IPS-18c (cell line): ENCODE data around the gene FOXO1.

Experiments
- H3K4me3 ChIP-seq: 2 replicates; pipeline ENCODE4 v1.7.0; 2013; ENCODE audit warnings: low read depth, mild to moderate bottlenecking, low read length, moderate library complexity; ENCODE audit not compliant: insufficient read depth
- H3K9me3 ChIP-seq: one replicate; pipeline ENCODE4 v1.6.1; 2013; ENCODE audit warnings: mild to moderate bottlenecking, low read length, moderate library complexity; ENCODE audit not compliant: control insufficient read depth, insufficient read depth

The FOXO1 gene

GRCh38 chr13:40651866-40652587 is 14.4 kb downstream of the FOXO1 start:
- no peaks in the 10 kb centered on the region for H3K9me3 ChIP-seq
- H3K4me3 ChIP-seq = no peak overlapping the region

- no peak overlapping the region for H3K4me3 ChIP-seq
Observed at GRCh38 chr13:40648841-40649240, 17.6 kb downstream of the FOXO1 start.

GRCh38 chr13:40648040-40648439 is 18.4 kb downstream of the FOXO1 start:
- Histone ChIP-seq H3K9me3 (no peaks in the 10 kb centered on the region), H3K4me3 (no peak overlapping the region)

More at GRCh38 chr13:40648841-40649240, 17.6 kb downstream of the FOXO1 start:
- no peaks in the 10 kb centered on the region for H3K9me3 ChIP-seq

GRCh38 chr13:40644838-40645604 is 21.4 kb downstream of the FOXO1 start:
- Histone ChIP-seq H3K9me3 (no peaks in the 10 kb centered on the region), H3K4me3 (no peak overlapping the region)

GRCh38 chr13:40640845-40641458 is 25.5 kb downstream of the FOXO1 start:
- no peak overlapping the region for H3K4me3 ChIP-seq
- H3K9me3 ChIP-seq = no peaks in the 10 kb centered on the region

- Histone ChIP-seq H3K4me3 (no peak overlapping the region), H3K9me3 (no peaks in the 10 kb centered on the region)
Observed at GRCh38 chr13:40640202-40640601, 26.2 kb downstream of the FOXO1 start.

GRCh38 chr13:40639221-40639681 is 27.2 kb downstream of the FOXO1 start:
- H3K9me3 ChIP-seq = no peaks in the 10 kb centered on the region
- no peak overlapping the region for H3K4me3 ChIP-seq

GRCh38 chr13:40637643-40638042 is 28.8 kb downstream of the FOXO1 start:
- Histone ChIP-seq H3K9me3 (no peaks in the 10 kb centered on the region), H3K4me3 (no peak overlapping the region)

- no peaks in the 10 kb centered on the region for H3K9me3 ChIP-seq
Observed at GRCh38 chr13:40635315-40635995, 31.0 kb downstream of the FOXO1 start.

GRCh38 chr13:40632915-40633314 is 33.5 kb downstream of the FOXO1 start:
- Histone ChIP-seq H3K9me3 (no peaks in the 10 kb centered on the region), H3K4me3 (no peak overlapping the region)

More at GRCh38 chr13:40635315-40635995, 31.0 kb downstream of the FOXO1 start:
- no peak overlapping the region for H3K4me3 ChIP-seq

- Histone ChIP-seq H3K9me3 (no peaks in the 10 kb centered on the region), H3K4me3 (no peak overlapping the region)
Observed at GRCh38 chr13:40631605-40632004, 34.8 kb downstream of the FOXO1 start.

- H3K4me3 ChIP-seq = no peak overlapping the region
Observed at GRCh38 chr13:40629678-40630384, 36.6 kb downstream of the FOXO1 start.

GRCh38 chr13:40626977-40627376 is 39.5 kb downstream of the FOXO1 start:
- Histone ChIP-seq H3K4me3 (no peak overlapping the region), H3K9me3 (no peaks in the 10 kb centered on the region)

More at GRCh38 chr13:40629678-40630384, 36.6 kb downstream of the FOXO1 start:
- no peaks in the 10 kb centered on the region for H3K9me3 ChIP-seq

GRCh38 chr13:40626561-40626960 is 39.9 kb downstream of the FOXO1 start:
- H3K4me3 ChIP-seq = no peak overlapping the region
- H3K9me3 ChIP-seq = no peaks in the 10 kb centered on the region

- H3K4me3 ChIP-seq = no peak overlapping the region
Observed at GRCh38 chr13:40624986-40625385, 41.5 kb downstream of the FOXO1 start.

GRCh38 chr13:40624383-40624782 is 42.1 kb downstream of the FOXO1 start:
- Histone ChIP-seq H3K4me3 (no peak overlapping the region), H3K9me3 (no peaks in the 10 kb centered on the region)

More at GRCh38 chr13:40624986-40625385, 41.5 kb downstream of the FOXO1 start:
- no peaks in the 10 kb centered on the region for H3K9me3 ChIP-seq

- H3K4me3 ChIP-seq = no peak overlapping the region
- no peaks in the 10 kb centered on the region for H3K9me3 ChIP-seq
Observed at GRCh38 chr13:40622761-40623160, 43.7 kb downstream of the FOXO1 start.
